ES-I3 (cell line): ENCODE data around the gene BBS12.

ENCODE experiments used
- H3K36me3 ChIP-seq: 2 replicates; pipeline ENCODE4 v1.6.1; 2013; ENCODE audit warnings: mild to moderate bottlenecking, low read length, control low read depth, moderate library complexity; ENCODE audit not compliant: insufficient read depth
- H3K4me1 ChIP-seq: 2 replicates; pipeline ENCODE4 v1.6.1; 2013; ENCODE audit warnings: mild to moderate bottlenecking, control low read depth, low read length; ENCODE audit not compliant: insufficient read depth
- H3K9ac ChIP-seq: 2 replicates; pipeline ENCODE4 v1.6.1; 2013; ENCODE audit warnings: low read depth, mild to moderate bottlenecking, low read length, moderate library complexity
- H3K9me3 ChIP-seq: 2 replicates; pipeline ENCODE4 v1.6.1; 2013; ENCODE audit warnings: mild to moderate bottlenecking, low read length, moderate library complexity; ENCODE audit not compliant: control insufficient read depth, insufficient read depth

Gene BBS12

GRCh38 chr4:122705547-122706117 is 26.9 kb upstream of the BBS12 start:
- no peaks in the 10 kb centered on the region for H3K36me3 ChIP-seq
- no peaks in the 10 kb centered on the region for H3K9me3 ChIP-seq
- H3K9ac ChIP-seq: no peak overlapping the region
- peaks cover 4% of the 10 kb centered on the region for H3K4me1 ChIP-seq

DNA sequence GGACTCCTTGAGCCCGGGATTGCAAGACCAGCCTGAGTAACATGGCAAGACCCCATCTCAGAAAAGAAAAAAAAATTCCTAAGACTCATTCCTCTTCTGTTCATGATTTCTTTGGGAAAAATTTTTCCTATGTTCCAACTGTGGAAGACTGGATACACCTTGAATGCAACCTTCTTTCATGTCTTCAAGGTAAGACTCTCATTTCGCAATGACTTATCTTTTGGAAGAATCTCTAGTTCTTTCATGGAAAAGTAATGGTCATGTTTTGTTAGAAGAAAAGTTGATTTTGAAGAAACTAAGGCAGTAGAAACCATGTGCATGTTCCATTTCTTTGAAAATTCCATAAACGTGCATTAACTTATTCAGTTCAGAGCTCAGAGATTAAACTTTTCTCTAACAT is 26.0 kb upstream of the BBS12 start:
- no peaks in the 10 kb centered on the region for H3K36me3 ChIP-seq
- no peaks in the 10 kb centered on the region for H3K9me3 ChIP-seq
- peaks cover 4% of the 10 kb centered on the region for H3K4me1 ChIP-seq
- no peak overlapping the region for H3K9ac ChIP-seq

- H3K9me3 ChIP-seq: no peaks in the 10 kb centered on the region
- peaks cover 4% of the 10 kb centered on the region for H3K4me1 ChIP-seq
- H3K36me3 ChIP-seq: no peaks in the 10 kb centered on the region
- no peak overlapping the region for H3K9ac ChIP-seq
Measured at GRCh38 chr4:122707497-122707896, 25.0 kb upstream of the BBS12 start.

GRCh38 chr4:122709236-122709635 is 23.3 kb upstream of the BBS12 start:
- Histone ChIP-seq H3K4me1 (peaks cover 4% of the 10 kb centered on the region), H3K36me3 (no peaks in the 10 kb centered on the region), H3K9ac (no peak overlapping the region), H3K9me3 (no peaks in the 10 kb centered on the region)

DNA sequence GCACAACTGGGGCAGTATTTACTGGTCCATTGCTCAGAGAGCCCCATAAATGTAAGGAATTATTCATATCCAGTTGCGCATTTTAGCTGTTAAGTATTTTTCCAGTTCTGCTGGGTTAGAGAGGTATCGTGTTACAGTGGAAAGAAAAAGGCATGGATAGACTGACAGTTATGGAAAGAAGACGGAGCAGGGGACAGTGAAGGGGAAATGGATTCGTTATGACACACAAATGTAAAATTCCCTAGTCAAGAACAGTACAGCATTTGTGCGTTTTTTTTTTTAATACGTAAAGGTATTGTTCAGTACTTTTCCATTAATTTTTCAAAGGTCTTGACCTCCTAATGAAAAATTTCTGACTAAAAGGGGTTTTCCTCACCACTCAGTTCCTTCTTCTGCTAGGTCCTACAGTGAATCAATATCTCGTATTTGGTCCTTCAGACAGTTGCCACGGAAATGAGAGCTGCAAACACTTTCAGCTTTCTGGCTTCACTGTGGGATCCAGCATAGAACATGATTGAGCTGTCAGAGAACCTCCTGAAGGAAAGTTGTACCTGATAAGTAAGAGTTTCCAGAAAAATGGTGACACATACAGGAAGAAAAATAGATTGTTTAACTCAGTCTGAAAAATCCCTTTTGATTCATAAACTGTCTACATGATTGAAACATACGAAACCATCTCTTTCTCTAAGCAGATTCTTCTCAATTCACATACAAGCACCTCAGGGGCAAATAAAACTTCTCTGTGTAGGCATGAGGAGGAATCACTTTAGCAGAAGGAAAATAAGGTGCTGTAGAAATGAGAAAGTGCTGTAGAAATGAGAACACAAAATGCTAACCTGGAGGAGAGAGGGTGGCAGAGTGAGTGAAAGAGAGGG is 21.8 kb upstream of the BBS12 start:
- Histone ChIP-seq H3K36me3 (no peaks in the 10 kb centered on the region), H3K4me1 (peaks cover 4% of the 10 kb centered on the region; the same call in 1 of the 2 replicates), H3K9me3 (no peaks in the 10 kb centered on the region), H3K9ac (no peak overlapping the region)

DNA sequence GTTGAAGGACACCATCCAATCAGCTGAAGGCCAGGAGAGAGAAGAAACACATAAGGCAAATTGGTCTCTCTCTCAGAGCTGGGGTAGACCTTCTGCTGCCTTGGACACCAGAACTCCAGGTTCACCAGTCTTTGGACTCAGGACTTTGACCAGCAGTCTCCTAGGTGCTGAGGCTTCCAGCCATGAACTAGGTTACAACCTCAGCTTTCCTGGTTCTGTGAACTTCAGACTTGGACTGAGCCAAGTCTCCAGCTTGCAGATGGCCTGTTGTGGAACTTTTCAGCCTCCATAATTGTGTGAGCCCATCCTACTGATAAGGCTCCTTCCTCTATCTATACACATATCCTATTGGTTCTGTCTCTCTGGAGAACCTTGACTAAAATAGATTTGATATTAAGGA is 20.6 kb upstream of the BBS12 start:
- H3K9ac ChIP-seq: no peak overlapping the region
- no peaks in the 10 kb centered on the region for H3K36me3 ChIP-seq
- peaks cover 4% of the 10 kb centered on the region; the same call in 1 of the 2 replicates for H3K4me1 ChIP-seq
- no peaks in the 10 kb centered on the region for H3K9me3 ChIP-seq

GRCh38 chr4:122712782-122713181 is 19.7 kb upstream of the BBS12 start:
- Histone ChIP-seq H3K9me3 (no peaks in the 10 kb centered on the region), H3K36me3 (no peaks in the 10 kb centered on the region), H3K4me1 (peaks cover 4% of the 10 kb centered on the region; the same call in 1 of the 2 replicates), H3K9ac (no peak overlapping the region)

GRCh38 chr4:122715221-122715620 is 17.3 kb upstream of the BBS12 start:
- Histone ChIP-seq H3K9ac (no peak overlapping the region), H3K36me3 (no peaks in the 10 kb centered on the region), H3K9me3 (no peaks in the 10 kb centered on the region), H3K4me1 (peaks cover 3% of the 10 kb centered on the region; the same call in 1 of the 2 replicates)

GRCh38 chr4:122716825-122717448 is 15.6 kb upstream of the BBS12 start:
- Histone ChIP-seq H3K4me1 (no peaks in the 10 kb centered on the region), H3K9me3 (no peaks in the 10 kb centered on the region), H3K9ac (no peak overlapping the region), H3K36me3 (no peaks in the 10 kb centered on the region)

DNA sequence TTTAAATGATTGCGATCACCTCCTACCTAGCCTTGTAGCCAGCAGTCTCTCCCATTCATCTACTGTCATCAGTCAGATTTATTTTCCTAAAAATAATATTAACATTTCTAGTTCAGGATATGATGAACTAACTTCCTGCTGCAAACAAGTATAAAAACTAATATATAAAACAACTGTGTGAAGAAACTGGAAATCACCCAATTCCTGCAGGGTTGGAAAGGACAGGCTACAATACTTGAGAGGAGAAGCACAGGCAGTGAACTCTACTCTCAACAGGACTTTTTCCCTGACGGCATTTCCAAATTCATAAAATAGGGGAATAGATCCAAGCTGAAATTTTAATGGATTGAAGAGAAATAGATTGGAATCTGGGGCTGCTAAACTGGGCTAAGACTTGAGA is 14.2 kb upstream of the BBS12 start:
- Histone ChIP-seq H3K4me1 (no peaks in the 10 kb centered on the region), H3K36me3 (no peaks in the 10 kb centered on the region), H3K9ac (no peak overlapping the region), H3K9me3 (no peaks in the 10 kb centered on the region)

GRCh38 chr4:122722256-122722655 is 10.2 kb upstream of the BBS12 start:
- Histone ChIP-seq H3K4me1 (no peaks in the 10 kb centered on the region), H3K36me3 (no peaks in the 10 kb centered on the region), H3K9me3 (no peaks in the 10 kb centered on the region), H3K9ac (no peak overlapping the region)

DNA sequence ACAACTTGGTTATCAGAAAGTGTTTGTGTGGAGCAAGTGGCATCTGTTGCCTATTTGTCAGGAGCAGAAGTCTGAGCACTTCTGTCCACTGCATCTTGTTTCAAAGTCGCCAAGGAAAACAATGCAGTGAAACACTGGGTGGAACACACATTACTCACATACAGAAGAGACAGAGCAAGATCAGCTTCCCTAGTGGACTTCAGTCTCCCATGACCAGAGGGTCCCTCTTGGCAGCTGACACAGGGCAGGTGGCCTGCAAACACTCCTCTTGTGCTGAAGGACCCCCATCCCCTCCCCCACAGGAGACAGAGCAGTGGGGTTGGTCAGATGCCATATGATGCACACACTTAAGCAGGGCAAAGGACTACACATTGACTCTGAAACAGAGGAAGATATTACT is 3.6 kb upstream of the BBS12 start:
- H3K4me1 ChIP-seq: no peaks in the 10 kb centered on the region
- no peaks in the 10 kb centered on the region for H3K9me3 ChIP-seq
- H3K9ac ChIP-seq: no peak overlapping the region
- no peaks in the 10 kb centered on the region for H3K36me3 ChIP-seq

- H3K9ac ChIP-seq: no peak overlapping the region
- H3K9me3 ChIP-seq: no peaks in the 10 kb centered on the region
- H3K36me3 ChIP-seq: no peaks in the 10 kb centered on the region
- H3K4me1 ChIP-seq: no peaks in the 10 kb centered on the region
Measured at GRCh38 chr4:122731676-122732075, 828 bp upstream of the BBS12 start.

GRCh38 chr4:122733787-122734120 is 1.2 kb downstream of the BBS12 start:
- H3K36me3 ChIP-seq: no peaks in the 10 kb centered on the region
- no peaks in the 10 kb centered on the region for H3K9me3 ChIP-seq
- peak overlapping the region; percentile 87; the same call in 1 of the 2 replicates for H3K9ac ChIP-seq

GRCh38 chr4:122739174-122739573 is 6.7 kb downstream of the BBS12 start:
- H3K9ac ChIP-seq: no peak overlapping the region
- no peaks in the 10 kb centered on the region for H3K4me1 ChIP-seq
- H3K9me3 ChIP-seq: no peaks in the 10 kb centered on the region
- no peaks in the 10 kb centered on the region for H3K36me3 ChIP-seq

More at GRCh38 chr4:122733787-122734120, 1.2 kb downstream of the BBS12 start:
- H3K4me1 ChIP-seq: no peaks in the 10 kb centered on the region
